Stimulated activated CD8-positive, alpha-beta memory T cell treated with anti-CD3 and anti-CD28 coated beads, Interleukin-15, amount 100 ng/mL, for 24 hours (primary cell): ENCODE results near the gene CLNK.

Source experiments
- DNase-seq: peaks from one replicate; pipeline ENCODE4 v3.0.0-alpha.2; 2020; ENCODE audit warnings: low read depth

CLNK gene

GRCh38 chr4:10456595-10457254 lies 227.8 kb downstream of the CLNK start:
- no peak for DNase-seq

DNA sequence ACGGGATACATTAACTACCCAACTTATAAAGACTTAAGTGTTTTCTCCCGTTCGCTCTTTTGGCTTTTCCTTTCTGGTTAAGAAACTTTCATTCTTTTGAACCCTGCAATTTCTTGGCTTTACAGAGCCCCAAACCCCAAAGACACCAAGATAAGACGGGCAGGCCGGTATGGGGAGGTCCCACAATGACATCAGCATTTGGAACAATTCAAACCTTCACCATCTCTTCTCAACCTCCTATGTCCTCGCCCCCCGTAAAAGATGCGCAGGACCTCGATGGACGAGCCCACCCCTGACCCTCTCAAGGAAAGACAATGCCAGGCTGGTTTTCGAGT lies 228.3 kb downstream of the CLNK start:
- no peak for DNase-seq

GRCh38 chr4:10455133-10455532 lies 229.4 kb downstream of the CLNK start:
- DNase-seq: no peak

GRCh38 chr4:10454726-10455125 lies 229.8 kb downstream of the CLNK start:
- DNase-seq: no peak

DNA sequence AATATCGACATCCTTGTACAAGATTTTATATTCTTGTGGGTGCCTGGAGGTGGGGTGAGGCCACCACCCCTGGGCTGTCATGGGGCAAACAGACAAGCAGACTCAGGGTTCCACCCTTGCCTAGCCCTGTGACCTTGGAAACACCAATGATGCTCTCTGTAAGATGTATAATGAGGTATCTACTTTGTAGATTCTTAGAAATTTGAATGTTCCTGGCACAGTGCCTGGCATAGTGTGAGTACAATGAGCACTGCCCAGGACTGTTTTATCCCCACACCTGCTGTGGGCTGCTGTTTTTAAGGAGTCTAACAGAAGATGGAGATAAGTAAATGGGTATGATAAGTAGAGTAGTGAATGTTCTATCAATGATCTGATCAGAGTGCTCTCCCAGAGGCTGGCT lies 230.4 kb downstream of the CLNK start:
- DNase-seq: no peak

- no peak for DNase-seq
Measured at GRCh38 chr4:10448991-10449390, 235.6 kb downstream of the CLNK start.

DNA sequence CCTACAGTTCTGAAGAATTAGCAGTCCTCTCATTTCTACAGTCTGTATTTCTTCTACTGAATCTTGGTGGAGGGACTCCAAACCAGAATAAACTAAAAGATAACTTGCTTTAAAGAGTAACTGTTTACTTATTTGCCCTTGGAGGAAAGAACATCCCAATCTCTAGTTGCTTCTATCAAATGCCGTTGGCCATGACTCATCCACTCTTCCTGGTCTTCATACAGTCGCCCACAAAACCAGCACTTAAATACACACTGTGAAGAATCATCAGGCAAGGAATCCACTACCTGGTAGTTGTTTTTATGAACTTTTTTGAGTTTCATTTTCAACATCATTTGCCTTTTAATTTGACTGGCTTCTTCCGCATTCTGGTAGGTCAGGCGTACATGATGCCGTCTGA lies 241.6 kb downstream of the CLNK start:
- DNase-seq: no peak

DNA sequence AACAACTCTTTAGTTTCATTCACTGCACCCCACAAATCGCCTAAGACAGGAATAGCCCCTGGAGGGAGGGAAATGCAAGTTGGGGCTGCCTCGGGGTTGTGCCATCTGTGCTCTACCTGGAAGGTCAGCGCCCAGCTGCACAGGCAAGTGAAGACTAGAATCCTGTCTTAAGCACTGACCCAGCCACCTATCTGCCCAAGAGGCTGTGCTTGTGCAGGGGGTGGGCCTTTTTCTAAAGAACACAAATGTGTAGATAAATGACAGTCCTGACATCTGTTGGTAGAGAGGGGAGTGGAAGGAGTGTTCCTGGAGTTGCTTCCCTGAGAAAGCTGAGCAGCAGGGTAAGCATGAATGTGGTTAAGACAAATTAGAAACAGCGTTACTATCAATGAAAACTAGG lies 243.1 kb downstream of the CLNK start:
- DNase-seq: no peak

GRCh38 chr4:10438924-10439323 lies 245.6 kb downstream of the CLNK start:
- no peak for DNase-seq

DNA sequence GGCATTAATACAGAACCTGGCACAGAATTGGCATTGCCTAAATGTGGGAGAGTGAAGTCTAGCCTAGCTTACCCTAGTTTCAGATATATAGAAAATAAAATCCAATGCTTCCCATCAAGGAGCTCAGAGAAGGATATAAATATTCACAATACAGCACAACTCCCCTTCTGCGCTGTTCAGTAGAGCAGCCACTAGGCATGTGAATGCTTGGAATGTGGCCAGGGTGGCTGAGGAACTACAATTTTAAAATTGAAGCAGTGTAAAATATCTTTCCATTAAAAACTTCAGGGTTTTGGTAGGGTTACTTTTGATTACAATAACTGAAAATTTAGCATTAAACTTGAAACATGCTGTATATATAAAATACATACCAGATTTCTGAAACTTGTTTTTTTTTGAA lies 246.8 kb downstream of the CLNK start:
- DNase-seq: no peak
